ENCODE results near the gene ANXA2.
A peak's percentile ranks its signal among the peaks of the same experiment; 100 is the strongest.

ANXA2 gene

DNA sequence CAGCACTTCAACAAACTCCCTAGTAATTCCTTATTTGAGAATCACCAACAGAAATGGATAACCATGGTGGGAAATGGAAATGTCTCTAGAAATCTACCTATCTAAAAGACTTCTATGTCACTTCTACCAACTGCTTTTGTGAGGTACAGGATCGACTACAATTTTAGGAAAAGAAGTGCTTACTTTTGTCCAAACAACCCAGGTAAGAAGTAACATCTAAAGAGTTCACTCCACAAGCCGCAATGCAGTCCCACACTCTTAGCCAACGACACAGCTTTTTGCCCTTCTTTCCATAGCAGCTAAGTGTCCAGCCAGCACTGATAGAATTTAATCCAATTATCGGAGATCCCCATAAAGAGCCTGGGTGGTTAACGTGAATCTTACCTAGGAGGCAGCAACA is 28.1 kb downstream of the ANXA2 start:
- no peak for DNase-seq

GRCh38 chr15:60364612-60364924 is 33.2 kb downstream of the ANXA2 start:
- DNase-seq = no peak

DNA sequence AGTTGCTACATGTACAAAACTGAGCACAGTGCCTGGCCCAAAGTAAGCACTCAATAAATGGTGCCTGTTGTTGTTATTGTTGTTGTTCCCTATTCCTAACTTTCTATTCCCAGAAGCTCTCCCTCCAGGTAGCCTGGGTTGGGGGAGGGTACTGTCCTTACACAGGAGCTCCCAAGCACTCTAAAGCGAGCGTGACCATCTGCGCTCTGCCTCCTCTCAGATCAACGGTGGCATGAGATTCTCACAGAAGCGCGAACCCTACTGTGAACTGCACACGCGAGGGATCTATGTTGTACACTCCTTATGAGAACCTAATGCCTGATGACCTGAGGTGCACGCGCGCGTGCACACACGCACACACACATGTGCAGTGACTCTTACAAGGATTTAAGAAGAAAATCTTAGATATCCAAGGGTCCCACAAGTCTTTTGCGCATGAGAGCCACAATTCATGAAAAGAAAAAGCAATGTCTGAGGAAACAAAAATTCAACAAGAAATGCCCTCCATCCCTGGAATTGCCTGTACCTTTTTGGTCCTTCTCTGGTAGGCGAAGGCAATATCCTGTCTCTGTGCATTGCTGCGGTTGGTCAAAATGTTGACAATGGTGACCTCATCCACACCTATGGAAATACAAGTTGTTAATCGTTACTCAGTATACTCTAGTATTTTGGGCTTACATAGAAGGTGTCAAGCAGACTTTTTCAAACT is 33.7 kb downstream of the ANXA2 start:
- DNase-seq = no peak

DNA sequence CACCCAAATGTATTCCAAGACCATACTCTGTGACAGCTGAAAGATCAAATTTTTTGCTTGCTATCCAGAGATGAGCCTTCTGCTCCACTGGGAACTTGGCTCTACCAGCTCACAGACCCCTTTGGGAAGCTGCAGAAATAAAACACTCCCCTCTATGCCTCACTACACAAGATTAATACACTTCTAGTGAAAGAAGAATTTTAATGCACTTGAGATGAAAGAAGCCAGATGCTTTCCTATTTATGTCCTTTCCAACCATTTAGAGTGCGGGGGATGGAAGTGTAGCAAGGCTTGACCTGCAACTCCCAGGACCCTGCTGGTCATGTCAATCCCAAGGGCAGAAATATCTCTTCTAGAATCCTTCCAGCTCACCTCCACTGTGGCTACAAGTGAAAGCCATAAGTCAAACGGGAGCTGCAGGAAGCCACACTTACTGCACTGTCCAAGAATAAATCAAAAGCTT is 34.7 kb downstream of the ANXA2 start:
- DNase-seq = no peak

GRCh38 chr15:60362321-60363086 is 35.3 kb downstream of the ANXA2 start:
- DNase-seq = peak; percentile 19 to 57 (median 48)

GRCh38 chr15:60359738-60360137 is 38.0 kb downstream of the ANXA2 start:
- DNase-seq = peak in 1 of 4 experiments; percentile 32

DNA sequence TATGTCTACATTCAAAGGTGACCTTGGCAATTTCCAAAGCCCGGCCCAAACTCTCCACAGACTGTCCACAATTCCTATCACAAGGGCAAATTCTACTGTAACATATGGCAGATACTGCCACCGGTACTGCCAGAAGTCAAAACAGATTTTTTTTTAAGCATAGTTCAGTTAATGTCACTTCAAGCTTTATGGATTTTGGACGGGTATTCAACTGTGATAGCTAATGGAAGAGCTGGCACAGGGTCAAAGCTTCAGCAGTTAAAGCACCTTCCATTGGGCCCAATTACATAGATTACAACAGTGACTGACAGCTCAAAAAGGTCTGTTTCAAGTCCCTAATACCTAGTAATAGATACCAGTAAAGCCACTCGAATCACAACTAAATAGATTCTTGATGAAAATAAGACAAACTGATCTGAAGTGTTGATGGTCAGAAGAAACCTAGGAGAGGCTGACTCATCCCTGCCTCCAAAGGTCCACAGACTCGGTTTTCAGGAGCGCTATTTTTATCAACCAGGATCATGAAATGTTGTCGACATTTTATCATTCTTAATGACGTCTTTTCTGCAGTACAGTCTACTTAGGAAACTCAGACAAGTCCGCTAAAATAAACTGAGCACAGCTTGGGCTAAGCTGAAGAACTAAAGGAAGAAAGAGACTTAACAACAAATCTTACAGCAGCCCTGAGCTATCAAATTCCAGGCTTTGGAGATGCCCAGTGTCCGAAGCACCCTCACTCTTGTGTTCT is 38.7 kb downstream of the ANXA2 start:
- DNase-seq = no peak

- no peak for DNase-seq
Observed at GRCh38 chr15:60356832-60357231, 41.0 kb downstream of the ANXA2 start.

DNA sequence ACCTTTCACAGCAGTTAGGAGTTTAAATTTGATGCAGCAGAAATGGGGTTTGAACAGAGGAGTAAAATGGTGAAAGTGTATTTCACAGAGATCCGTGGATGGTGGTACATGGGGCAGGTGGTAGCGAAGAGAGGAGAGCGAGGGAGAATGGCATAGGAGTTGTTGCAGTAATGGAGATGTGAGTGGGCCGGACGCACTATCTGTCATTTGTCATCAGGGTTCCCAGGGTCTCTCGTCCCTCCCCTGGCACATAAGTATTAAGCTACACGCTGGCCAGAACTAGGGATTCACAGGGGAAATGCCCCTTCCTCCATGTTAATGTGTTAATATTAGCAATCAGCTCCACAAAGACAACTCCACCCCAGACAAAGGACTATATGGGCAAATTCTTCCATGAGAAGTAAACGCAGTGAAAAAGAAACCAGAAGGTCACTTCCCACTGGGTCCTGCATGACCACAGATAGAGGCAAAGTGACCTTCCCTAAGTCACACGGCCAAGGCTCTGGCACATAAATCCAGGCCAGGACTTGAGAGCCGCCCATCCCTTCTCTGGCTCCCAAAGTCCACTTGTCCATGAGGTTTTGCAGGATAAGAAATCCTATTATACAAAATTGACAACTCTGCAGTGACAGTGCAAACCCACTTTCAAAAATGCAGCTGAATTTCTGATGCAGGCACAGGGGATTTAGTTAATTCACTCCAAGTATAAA is 42.5 kb downstream of the ANXA2 start:
- DNase-seq = no peak

- peak in 3 of 4 experiments; percentile 46 to 64 (median 52) for DNase-seq
Observed at GRCh38 chr15:60353245-60353920, 44.4 kb downstream of the ANXA2 start.

GRCh38 chr15:60352525-60352924 is 45.3 kb downstream of the ANXA2 start:
- no peak for DNase-seq

- no peak for DNase-seq
Observed at GRCh38 chr15:60351066-60351465, 46.7 kb downstream of the ANXA2 start.

DNA sequence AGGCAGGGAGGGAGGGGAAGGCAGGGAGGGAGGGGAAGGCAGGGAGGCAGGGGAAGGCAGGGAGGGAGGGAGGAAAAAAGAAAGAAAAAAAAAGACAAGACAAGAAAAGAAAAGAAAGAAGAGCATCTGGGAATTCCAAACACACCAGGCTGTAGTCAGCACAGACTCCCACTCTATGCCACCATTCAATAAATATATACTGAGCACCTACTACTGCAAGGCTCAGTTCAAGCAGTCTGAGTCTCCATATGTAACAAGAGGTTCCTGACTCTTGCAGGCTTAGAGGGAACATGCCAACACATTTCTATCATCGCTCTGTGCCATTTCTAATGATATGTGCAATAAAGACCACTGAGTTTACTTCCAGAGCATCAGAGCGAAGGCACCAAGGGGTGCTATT is 47.7 kb downstream of the ANXA2 start:
- DNase-seq = no peak

- DNase-seq = no peak
Observed at GRCh38 chr15:60349589-60349988, 48.2 kb downstream of the ANXA2 start.

GRCh38 chr15:60347480-60348049 is 50.2 kb downstream of the ANXA2 start:
- DNase-seq = no peak

GRCh38 chr15:60346653-60347052 is 51.1 kb downstream of the ANXA2 start:
- no peak for DNase-seq

GRCh38 chr15:60346077-60346476 is 51.7 kb downstream of the ANXA2 start:
- no peak for DNase-seq

GRCh38 chr15:60345598-60345997 is 52.2 kb downstream of the ANXA2 start:
- no peak for DNase-seq

GRCh38 chr15:60344987-60345386 is 52.8 kb downstream of the ANXA2 start:
- DNase-seq = no peak

DNA sequence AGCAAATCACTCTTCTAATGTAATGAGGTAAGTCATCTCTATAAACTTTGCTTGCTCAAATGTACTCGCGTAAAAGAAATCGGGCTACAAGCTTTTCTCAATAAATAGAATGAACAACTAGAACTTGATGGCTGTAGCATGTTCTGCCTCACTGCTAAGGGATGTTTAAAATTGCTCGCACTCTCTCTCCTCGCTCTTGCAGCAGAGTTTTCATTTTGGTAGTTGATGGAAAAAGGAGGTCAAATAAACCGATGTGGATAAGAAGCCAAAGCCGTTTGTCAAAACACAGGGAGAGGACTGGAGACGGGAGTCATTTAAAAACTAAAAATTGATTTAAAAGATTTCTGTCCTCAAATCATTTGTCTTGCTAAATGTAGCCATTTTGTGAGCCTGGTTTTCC is 53.3 kb downstream of the ANXA2 start:
- DNase-seq = no peak

GRCh38 chr15:60343221-60343970 is 54.4 kb downstream of the ANXA2 start:
- peak in 1 of 4 experiments; percentile 14 for DNase-seq
